Measurements from ENCODE around the gene CEP162. TPM values are rescaled to one million over a fixed set of nuclear protein-coding genes. Genes with fewer than 3 reads are reported as not detected.

CEP162 gene
- total and polyA plus RNA-seq, 2 experiments from 2014 or later, result 9.2 to 15.4 TPM

- no peak for TF ChIP-seq ZNF462 (CRISPR knock-in tag; IDR thresholded peaks at IDR 0.05)
- no peak for TF ChIP-seq CREB1 (CRISPR knock-in tag; IDR thresholded peaks at IDR 0.05; ENCODE audit: low read depth)
- no peak for TF ChIP-seq POLR2AphosphoS5 (IDR thresholded peaks at IDR 0.05; ENCODE audit: low read depth)
- TF ChIP-seq STAT1 (IDR thresholded peaks at IDR 0.05; ENCODE audit: unreplicated experiment), result no peak
Observed at GRCh38 chr6:84095156-84095555, 132.3 kb downstream of the CEP162 start (continued).

- Histone ChIP-seq H3K27ac (ENCODE audit: low read depth) (no peak overlapping the region), H3K27me3 (ENCODE audit: insufficient read depth) (no peaks in the 10 kb centered on the region), H3K4me3 (no peak overlapping the region), H3K4me1 (ENCODE audit: insufficient read depth) (peaks cover 7% of the 10 kb centered on the region), H3K36me3 (ENCODE audit: insufficient read depth) (no peaks in the 10 kb centered on the region), H3K4me2 (no peak overlapping the region), H3K79me2 (replicated peaks; ENCODE audit: insufficient read depth) (no peaks in the 10 kb centered on the region), H4K20me1 (replicated peaks; ENCODE audit: insufficient read depth) (no peaks in the 10 kb centered on the region), H2AFZ (peak overlapping the region; percentile 4; the same call in 1 of the 2 replicates), H3K9me2 (ENCODE audit: insufficient read depth) (peaks cover 17% of the 10 kb centered on the region), H3F3A (replicated peaks; ENCODE audit: low read depth) (no peaks in the 10 kb centered on the region)
- H3K9me3 Mint-ChIP-seq, result no peaks in the 10 kb centered on the region
- no peak overlapping the region for H3K4me3 Mint-ChIP-seq
- TF ChIP-seq JUNB (IDR thresholded peaks at IDR 0.05; ENCODE audit: unreplicated experiment) (no peak), POLR2AphosphoS5 (IDR thresholded peaks at IDR 0.05; ENCODE audit: low read depth) (no peak), ZNF114 (CRISPR knock-in tag; IDR thresholded peaks at IDR 0.05) (no peak), EZH2phosphoT487 (IDR thresholded peaks at IDR 0.05; ENCODE audit: unreplicated experiment) (no peak)
- 0 out of 3 replicates have a peak, but pooled peaks cover 5% of the 10 kb centered on the region for H3K36me3 Mint-ChIP-seq (ENCODE audit: low read depth)
- no peak for ATAC-seq
- peaks cover 2% of the 10 kb centered on the region for H3K27me3 Mint-ChIP-seq (ENCODE audit: insufficient read depth, low read depth, poor library complexity)
- no peak for DNase-seq (ENCODE audit: low spot score)
- H3K27ac Mint-ChIP-seq, result no peak overlapping the region
- peaks cover 10% of the 10 kb centered on the region for H3K4me1 Mint-ChIP-seq
Observed at GRCh38 chr6:84093441-84094435, 133.7 kb downstream of the CEP162 start.
